ENCODE results near the gene ESRRG.
"Not testable (repeated sequence)": the region's sequence is repeated elsewhere in the genome, so short reads cannot be mapped to it uniquely, and the experiment has no call there.

The ESRRG gene

GRCh38 chr1:216704065-216704464, 19.2 kb downstream of the ESRRG start:
- not testable (repeated sequence) for DNase-seq

GRCh38 chr1:216702170-216702569, 21.1 kb downstream of the ESRRG start:
- no peak for DNase-seq

- no peak for DNase-seq
Measured at GRCh38 chr1:216700779-216701178, 22.4 kb downstream of the ESRRG start.

- DNase-seq = no peak
Measured at GRCh38 chr1:216691710-216692109, 31.5 kb downstream of the ESRRG start.

GRCh38 chr1:216690603-216691002, 32.6 kb downstream of the ESRRG start:
- no peak for DNase-seq

GRCh38 chr1:216688127-216688657, 35.0 kb downstream of the ESRRG start:
- no peak for DNase-seq

- DNase-seq = peak; percentile 31
Measured at GRCh38 chr1:216686860-216687766, 36.1 kb downstream of the ESRRG start.

- no peak for DNase-seq
Measured at GRCh38 chr1:216682752-216683151, 40.5 kb downstream of the ESRRG start.

- no peak for DNase-seq
Measured at GRCh38 chr1:216679108-216679507, 44.1 kb downstream of the ESRRG start.

- DNase-seq = peak; percentile 50
Measured at GRCh38 chr1:216670118-216670883, 52.9 kb downstream of the ESRRG start.

GRCh38 chr1:216666441-216666840, 56.8 kb downstream of the ESRRG start:
- no peak for DNase-seq

- DNase-seq = no peak
Measured at GRCh38 chr1:216665856-216666255, 57.4 kb downstream of the ESRRG start.

- DNase-seq = peak; percentile 71
Measured at GRCh38 chr1:216665406-216665805, 57.8 kb downstream of the ESRRG start.

GRCh38 chr1:216662681-216663080, 60.5 kb downstream of the ESRRG start:
- no peak for DNase-seq

- no peak for DNase-seq
Measured at GRCh38 chr1:216660561-216660960, 62.7 kb downstream of the ESRRG start.

- no peak for DNase-seq
Measured at GRCh38 chr1:216653001-216653400, 70.2 kb downstream of the ESRRG start.

- no peak for DNase-seq
Measured at GRCh38 chr1:216651826-216652418, 71.3 kb downstream of the ESRRG start.

- no peak for DNase-seq
Measured at GRCh38 chr1:216643176-216643575, 80.1 kb downstream of the ESRRG start.

- DNase-seq = no peak
Measured at GRCh38 chr1:216641669-216642460, 81.4 kb downstream of the ESRRG start.

- DNase-seq = no peak
Measured at GRCh38 chr1:216640100-216640499, 83.1 kb downstream of the ESRRG start.

- DNase-seq = no peak
Measured at GRCh38 chr1:216632980-216633379, 90.2 kb downstream of the ESRRG start.

GRCh38 chr1:216630532-216630931, 92.7 kb downstream of the ESRRG start:
- no peak for DNase-seq

Measured in fibroblast of skin of abdomen (primary cell).